Nephron progenitor cell (in vitro differentiated cells): ENCODE results near the gene TCF12.

ENCODE experiments used
- DNase-seq: peaks from one replicate; pipeline ENCODE4 v3.0.0; 2021
- H3K27ac Mint-ChIP-seq: 2 replicates; pipeline ENCODE4 v1.8.0; 2021; ENCODE audit warnings: mild to moderate bottlenecking, moderate library complexity, mixed read lengths
- H3K27me3 Mint-ChIP-seq: 2 replicates; pipeline ENCODE4 v1.8.0; 2021; ENCODE audit warnings: mild to moderate bottlenecking, low read depth, mixed read lengths; ENCODE audit not compliant: poor library complexity
- H3K36me3 Mint-ChIP-seq: 2 replicates; pipeline ENCODE4 v1.8.0; 2021; ENCODE audit warnings: low read depth, mixed read lengths
- H3K4me1 Mint-ChIP-seq: 2 replicates; pipeline ENCODE4 v1.8.0; 2021; ENCODE audit warnings: mixed read lengths
- H3K4me3 Mint-ChIP-seq: 2 replicates; pipeline ENCODE4 v1.8.0; 2021; ENCODE audit warnings: mild to moderate bottlenecking, moderate library complexity, mixed read lengths
- H3K9me3 Mint-ChIP-seq: 2 replicates; pipeline ENCODE4 v1.8.0; 2021; ENCODE audit warnings: mild to moderate bottlenecking, moderate library complexity, mixed read lengths
- TF ChIP-seq, protein P1 (sequence below): fragments of 200-600 bp; sonication (generic); IDR thresholded peaks from 2 replicates; pipeline ENCODE4 v1.5.0; 2021; ENCODE audit warnings: antibody characterized with exemption

Gene TCF12

DNA sequence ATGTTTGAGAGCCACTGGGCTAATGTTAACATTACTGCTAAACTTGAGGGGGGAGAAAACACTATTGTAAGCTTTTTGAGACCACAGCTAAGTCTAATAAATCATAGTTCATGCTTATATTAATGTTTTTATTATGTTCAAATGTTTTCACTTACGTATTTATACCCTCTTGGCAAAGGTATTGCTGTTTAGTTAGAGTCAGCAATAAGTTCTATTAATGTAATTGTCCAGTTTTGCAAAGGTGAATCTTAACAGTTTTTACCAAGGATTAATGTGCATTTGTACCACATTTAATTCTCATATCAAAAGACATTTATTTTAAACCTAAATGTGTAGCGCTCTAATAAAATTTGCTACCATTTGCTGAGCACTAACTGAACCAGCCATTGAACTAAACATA lies 251.2 kb downstream of the TCF12 start:
- TF ChIP-seq, protein P1, sequence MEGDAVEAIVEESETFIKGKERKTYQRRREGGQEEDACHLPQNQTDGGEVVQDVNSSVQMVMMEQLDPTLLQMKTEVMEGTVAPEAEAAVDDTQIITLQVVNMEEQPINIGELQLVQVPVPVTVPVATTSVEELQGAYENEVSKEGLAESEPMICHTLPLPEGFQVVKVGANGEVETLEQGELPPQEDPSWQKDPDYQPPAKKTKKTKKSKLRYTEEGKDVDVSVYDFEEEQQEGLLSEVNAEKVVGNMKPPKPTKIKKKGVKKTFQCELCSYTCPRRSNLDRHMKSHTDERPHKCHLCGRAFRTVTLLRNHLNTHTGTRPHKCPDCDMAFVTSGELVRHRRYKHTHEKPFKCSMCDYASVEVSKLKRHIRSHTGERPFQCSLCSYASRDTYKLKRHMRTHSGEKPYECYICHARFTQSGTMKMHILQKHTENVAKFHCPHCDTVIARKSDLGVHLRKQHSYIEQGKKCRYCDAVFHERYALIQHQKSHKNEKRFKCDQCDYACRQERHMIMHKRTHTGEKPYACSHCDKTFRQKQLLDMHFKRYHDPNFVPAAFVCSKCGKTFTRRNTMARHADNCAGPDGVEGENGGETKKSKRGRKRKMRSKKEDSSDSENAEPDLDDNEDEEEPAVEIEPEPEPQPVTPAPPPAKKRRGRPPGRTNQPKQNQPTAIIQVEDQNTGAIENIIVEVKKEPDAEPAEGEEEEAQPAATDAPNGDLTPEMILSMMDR = no peak
- no peaks in the 10 kb centered on the region for H3K4me1 Mint-ChIP-seq
- no peak for DNase-seq
- H3K9me3 Mint-ChIP-seq = no peaks in the 10 kb centered on the region
- no peak overlapping the region for H3K4me3 Mint-ChIP-seq
- no peak overlapping the region for H3K27ac Mint-ChIP-seq
- H3K36me3 Mint-ChIP-seq = peaks cover 52% of the 10 kb centered on the region
- H3K27me3 Mint-ChIP-seq = no peaks in the 10 kb centered on the region

DNA sequence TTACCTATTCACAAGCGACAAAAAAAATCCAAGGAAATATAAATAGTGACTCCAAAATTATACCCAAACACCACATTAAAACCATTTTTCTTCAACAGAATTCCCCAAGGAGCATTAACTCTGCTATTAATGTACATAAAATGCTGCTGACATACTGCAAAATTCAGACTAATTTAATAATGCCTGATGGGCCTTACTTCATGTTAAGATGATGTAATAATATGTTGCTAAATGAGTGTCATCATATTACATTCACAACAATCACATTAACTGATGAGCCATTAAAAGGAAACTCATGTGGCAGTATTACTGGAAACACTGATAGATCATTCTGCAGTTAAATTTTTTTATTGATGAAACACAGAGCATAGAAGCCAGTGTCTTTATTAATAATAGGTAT lies 253.0 kb downstream of the TCF12 start:
- H3K27ac Mint-ChIP-seq = no peak overlapping the region
- peaks cover 60% of the 10 kb centered on the region for H3K36me3 Mint-ChIP-seq
- no peaks in the 10 kb centered on the region for H3K4me1 Mint-ChIP-seq
- no peak overlapping the region for H3K4me3 Mint-ChIP-seq
- TF ChIP-seq, protein P1 = no peak
- H3K27me3 Mint-ChIP-seq = no peaks in the 10 kb centered on the region
- H3K9me3 Mint-ChIP-seq = no peaks in the 10 kb centered on the region
- DNase-seq = no peak

DNA sequence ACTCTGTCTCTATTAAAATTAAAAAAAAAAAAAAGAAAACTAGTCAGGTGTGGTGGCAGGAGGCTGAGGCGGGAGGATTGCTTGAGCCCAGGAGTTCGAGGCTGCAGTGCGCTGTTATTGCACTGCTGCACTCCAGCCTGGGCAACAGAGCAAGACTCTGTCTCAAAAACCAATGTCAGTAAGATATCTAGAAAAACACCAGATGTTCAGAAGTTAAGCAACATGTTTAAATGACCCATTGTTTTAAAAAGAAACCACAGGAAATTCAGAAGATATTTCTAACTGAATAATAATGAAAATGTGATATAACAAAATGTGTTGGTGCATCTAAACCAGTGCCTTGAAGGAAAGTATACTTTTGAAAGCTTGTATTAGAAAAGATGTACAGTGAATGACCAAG lies 254.5 kb downstream of the TCF12 start:
- no peak for DNase-seq
- Mint-ChIP-seq H3K9me3 (no peaks in the 10 kb centered on the region), H3K27me3 (no peaks in the 10 kb centered on the region), H3K27ac (no peak overlapping the region), H3K36me3 (peaks cover 64% of the 10 kb centered on the region), H3K4me3 (no peak overlapping the region), H3K4me1 (no peaks in the 10 kb centered on the region)
- TF ChIP-seq, protein P1 = no peak

DNA sequence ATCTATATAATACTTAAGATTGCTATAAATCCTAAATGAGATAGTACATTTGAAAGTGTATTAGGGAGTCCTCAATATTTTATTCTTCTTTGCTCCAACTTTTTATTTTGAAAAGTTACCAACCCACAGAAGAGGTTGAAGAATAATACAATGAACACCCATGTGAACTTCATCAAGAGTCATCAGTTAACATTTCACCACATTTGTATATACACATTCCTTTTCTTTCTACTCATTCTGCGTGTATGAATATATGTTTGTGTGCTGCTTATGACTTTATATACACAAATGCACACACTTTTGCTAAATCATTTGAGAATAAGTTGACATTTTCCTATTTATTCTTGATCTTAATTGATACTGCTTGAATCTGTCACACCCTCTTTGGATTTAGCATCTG lies 264.6 kb downstream of the TCF12 start:
- H3K27me3 Mint-ChIP-seq = no peaks in the 10 kb centered on the region
- H3K9me3 Mint-ChIP-seq = peaks cover 23% of the 10 kb centered on the region
- no peak for DNase-seq
- no peak overlapping the region for H3K27ac Mint-ChIP-seq
- H3K4me3 Mint-ChIP-seq = no peak overlapping the region
- TF ChIP-seq, protein P1 = no peak
- no peaks in the 10 kb centered on the region for H3K4me1 Mint-ChIP-seq
- peaks cover 62% of the 10 kb centered on the region for H3K36me3 Mint-ChIP-seq

DNA sequence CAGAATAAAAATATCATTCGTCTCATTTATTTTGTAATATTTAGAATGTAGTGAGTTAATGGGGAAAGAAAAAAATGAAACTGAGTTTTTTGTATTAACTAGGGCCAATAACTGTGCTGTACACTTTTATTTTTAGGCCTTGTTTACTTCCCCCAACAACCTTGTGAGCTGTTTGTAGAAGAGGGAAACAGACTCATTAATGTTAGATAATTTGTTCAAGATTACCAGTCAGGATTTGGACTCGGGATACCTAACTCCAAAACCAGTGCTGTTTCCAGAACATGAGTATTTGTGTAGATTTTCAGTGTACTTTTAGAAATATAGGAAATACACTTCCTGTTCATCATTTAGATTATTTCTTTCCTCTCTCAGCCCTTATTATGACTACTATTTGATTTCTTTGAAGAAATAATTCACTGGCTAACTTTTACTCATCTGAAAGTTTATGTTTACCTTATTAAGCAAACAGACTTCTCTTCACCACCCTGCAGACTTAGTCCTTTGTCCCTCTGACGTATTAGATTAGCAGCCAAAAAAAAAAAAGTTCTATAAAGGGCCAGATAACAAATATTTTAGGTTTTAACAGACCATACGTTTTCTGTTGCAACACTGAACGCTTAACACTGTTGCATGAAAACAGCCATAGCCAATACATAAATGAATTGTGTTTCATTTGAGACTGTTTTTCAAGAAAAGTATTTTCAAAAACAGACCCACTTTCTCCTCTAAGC lies 265.3 kb downstream of the TCF12 start:
- no peaks in the 10 kb centered on the region for H3K27me3 Mint-ChIP-seq
- no peak overlapping the region for H3K27ac Mint-ChIP-seq
- no peak for DNase-seq
- no peaks in the 10 kb centered on the region for H3K4me1 Mint-ChIP-seq
- H3K36me3 Mint-ChIP-seq = peaks cover 59% of the 10 kb centered on the region
- peaks cover 23% of the 10 kb centered on the region for H3K9me3 Mint-ChIP-seq
- H3K4me3 Mint-ChIP-seq = no peak overlapping the region
- TF ChIP-seq, protein P1 = no peak

DNA sequence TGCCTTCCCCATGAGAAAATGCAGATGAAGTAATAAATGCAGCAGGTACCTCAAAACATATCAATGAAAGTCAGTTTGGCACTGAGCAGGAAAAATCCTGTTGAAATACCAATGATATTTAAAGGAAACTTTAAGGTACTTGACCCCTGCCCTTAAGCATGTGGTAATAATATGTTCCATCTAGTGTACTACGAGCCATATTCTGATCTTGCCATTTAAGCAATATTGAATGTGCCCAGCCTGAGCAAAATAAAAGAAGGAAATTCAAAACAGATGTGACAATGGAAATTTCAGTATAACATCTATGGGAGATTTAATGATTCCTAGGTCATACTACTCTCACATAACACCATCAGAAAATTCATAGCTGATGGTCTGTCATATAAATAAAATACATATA lies 266.1 kb downstream of the TCF12 start:
- TF ChIP-seq, protein P1 = no peak
- H3K4me1 Mint-ChIP-seq = no peaks in the 10 kb centered on the region
- no peak overlapping the region for H3K27ac Mint-ChIP-seq
- H3K36me3 Mint-ChIP-seq = peaks cover 51% of the 10 kb centered on the region
- no peak overlapping the region for H3K4me3 Mint-ChIP-seq
- DNase-seq = no peak
- no peaks in the 10 kb centered on the region for H3K27me3 Mint-ChIP-seq
- H3K9me3 Mint-ChIP-seq = peaks cover 23% of the 10 kb centered on the region
